Left lobe of liver (tissue), 2 donors: ENCODE data around the gene NT5C. TPM values are rescaled to one million over a fixed set of nuclear protein-coding genes. Genes with fewer than 3 reads are reported as not detected.
"Not testable (repeated sequence)": the region's sequence is repeated elsewhere in the genome, so short reads cannot be mapped to it uniquely, and the experiment has no call there.

ENCODE experiments used
- ATAC-seq: fragments of 200-7000 bp; cut with Tn5 transposase; one replicate; pipeline ENCODE4 v1.9.1; 2020; ENCODE audit warnings: mild to moderate bottlenecking, moderate library complexity
- DNase-seq: peaks from one replicate; pipeline ENCODE4 v3.0.0-alpha.2; 2020; ENCODE audit warnings: low spot score
- total RNA-seq: library from RNA; stranded (reverse); gene quantifications from one replicate; pipeline ENCODE4 v1.2.1, GENCODE V29; 2021
- donor health status: DM: no; HTN: no; CAD: no; lungs with moderate emphysema.
- donor health status: DM: no; HTN: yes; CAD: no.

Gene NT5C
- total RNA-seq, 1 donor from 2014 or later = 11.9 TPM

DNA sequence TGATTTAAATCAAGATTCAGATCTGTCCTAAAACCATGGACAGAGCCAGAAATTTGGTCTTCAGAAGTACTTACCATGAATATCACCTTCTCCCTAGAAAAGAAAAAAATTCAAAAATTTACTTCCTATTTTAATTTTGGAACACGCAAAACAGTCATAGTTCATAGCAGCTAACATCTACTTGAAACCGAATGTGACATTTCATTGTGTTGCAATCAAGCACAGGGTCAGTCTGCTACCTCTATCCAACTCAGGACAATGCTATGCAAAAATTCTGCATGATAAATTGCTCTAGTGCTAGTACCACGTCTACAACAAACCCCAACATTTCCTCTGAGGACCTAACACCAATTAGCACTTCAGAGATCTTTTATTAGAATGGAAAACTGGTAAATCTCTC, 15.1 kb upstream of the NT5C start:
- ATAC-seq (peak; percentile 42), DNase-seq (no peak)

DNA sequence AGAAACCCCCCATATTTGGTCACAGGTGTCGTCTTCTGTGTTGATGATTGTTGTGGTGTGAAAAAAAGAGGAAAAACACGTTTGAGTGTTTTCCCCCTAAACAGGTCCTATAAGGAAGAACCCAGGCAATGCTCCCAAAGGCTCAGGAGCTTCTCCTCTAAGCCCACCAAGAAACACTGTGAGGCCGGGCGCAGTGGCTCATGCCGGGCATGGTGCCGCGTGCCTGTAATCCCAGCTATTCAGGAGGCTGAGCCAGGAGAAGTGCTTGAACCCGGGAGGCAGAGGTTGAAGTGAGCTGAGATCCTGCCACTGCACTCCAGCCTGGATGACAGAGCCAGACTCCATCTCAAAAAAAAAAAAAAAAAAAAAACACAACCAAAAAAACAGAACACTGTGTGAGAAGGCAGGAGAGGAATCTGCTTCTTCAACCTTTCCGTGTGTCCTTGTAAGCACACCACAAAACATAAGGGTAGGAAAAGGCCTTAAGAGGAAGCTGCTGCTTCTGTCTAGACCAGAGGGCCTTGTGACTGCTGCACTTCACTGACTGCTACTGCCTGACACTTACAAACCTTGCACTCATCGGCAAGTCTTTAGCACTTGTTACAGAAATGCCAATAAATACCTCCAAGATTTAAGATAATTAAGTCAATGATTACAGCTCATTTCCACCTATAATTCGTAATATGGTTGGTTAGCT, 13.4 kb upstream of the NT5C start:
- no peak for DNase-seq

DNA sequence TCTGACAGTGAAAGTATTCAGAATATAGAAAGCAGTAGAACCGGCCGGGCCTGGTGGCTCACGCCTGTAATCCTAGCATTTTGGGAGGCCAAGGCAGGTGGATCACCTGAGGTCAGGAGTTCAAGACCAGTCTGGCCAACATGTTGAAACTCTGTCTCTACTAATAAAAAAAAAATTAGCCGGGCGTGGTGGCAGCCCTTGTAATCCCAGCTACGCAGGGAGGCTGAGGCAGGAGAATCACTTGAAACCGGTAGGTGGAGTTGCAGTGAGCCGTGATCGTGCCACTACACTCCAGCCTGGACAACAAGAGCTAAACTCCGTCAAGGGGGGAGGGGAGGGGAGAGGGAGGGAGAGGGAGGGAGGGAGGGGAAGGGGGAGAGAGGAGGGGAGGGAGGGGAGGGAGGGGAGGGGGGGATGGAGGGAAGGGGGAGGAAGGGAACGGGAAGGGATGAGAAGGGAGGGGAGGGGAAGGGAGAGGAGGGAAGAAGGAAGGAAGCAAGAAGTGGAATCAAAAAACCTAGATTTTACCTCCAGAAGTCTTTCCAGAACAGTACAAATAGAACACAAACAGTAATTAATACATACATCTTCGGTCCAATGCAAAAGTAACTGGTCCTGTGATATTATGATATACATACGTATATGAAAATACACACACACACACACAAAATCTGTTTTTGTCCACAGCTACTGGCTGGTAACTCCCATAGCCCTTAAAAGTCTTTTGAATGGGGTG, 10.9 kb upstream of the NT5C start:
- ATAC-seq (no peak), DNase-seq (no peak)

More for the DNA sequence above, 13.4 kb upstream of the NT5C start:
- no peak for ATAC-seq

DNA sequence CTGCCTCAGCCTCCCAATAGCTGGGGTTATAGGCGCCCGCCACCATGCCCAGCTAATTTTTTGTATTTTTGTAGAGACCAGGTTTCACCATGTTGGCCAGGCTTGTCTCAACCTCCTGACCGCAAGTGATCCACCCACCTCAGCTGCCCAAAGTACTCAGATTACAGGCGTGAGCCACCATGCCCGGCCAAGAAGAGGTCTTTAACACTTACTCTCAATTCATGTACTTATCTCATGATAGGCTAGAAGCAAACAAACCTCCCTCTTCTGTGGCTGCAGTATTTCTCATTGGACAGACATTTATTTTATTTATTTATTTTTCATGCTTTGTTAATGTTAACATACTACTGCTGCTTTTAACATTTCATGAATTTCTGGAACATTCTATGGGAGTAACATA, 7.0 kb upstream of the NT5C start:
- ATAC-seq (no peak), DNase-seq (no peak)

DNA sequence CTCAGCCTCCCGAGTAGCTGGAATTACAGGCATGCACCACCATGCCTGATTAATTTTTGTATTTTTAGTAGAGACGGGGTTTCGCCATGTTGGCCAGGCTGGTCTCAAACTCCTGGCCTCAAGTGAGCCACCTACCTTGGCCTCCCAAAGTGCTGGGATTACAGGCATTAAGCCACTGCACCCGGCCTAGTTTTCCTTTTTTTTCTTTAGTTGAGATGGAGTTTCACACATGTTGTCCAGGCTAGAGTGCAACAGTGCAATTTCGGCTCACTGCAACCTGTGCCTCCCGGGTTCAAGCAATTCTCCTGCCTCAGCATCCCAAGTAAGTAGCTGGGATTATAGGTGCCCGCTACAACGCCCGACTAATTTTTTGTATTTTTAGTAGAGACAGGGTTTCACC, 6.2 kb upstream of the NT5C start:
- ATAC-seq, DNase-seq: not testable (repeated sequence)

DNA sequence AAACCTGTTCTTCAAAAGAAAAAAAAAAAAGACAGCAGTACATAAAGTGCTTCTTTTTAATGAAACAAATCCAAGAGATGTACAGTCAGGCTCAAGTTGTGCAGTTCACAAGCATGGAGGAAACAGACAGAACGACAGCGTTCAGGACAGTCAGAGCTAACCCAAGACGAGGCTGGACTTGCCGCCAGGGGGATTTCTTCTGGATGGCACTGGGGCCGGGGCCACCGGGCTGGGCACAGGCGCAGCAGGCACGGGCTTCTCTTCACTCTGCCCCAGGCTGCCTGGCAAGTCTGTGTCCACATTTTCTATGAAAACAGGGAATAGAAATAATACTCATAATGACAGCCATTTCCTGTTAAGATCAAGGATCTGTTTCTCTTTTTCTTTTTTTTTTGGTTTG, 4.4 kb upstream of the NT5C start:
- DNase-seq (no peak), ATAC-seq (no peak)

DNA sequence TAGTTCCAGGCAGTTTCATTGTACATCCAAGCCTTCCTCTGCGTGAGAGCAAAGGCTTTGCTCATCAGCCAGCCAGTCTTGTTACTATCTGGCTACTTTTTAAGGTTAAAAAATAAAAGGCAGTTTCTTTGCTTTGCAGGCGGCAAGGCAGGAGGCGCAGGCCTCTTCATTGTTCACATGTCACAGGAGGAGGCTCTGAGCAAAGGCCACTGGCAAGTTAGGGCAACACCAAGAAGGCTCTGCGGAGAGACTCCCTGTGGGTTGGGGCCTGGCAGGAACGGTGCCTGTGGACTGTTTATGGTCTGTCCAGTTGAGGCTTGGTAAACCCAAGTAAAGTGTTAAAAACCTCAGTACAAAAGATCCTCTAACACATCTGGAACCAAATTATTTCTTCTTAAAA, 3.9 kb upstream of the NT5C start:
- no peak for DNase-seq
- no peak for ATAC-seq

DNA sequence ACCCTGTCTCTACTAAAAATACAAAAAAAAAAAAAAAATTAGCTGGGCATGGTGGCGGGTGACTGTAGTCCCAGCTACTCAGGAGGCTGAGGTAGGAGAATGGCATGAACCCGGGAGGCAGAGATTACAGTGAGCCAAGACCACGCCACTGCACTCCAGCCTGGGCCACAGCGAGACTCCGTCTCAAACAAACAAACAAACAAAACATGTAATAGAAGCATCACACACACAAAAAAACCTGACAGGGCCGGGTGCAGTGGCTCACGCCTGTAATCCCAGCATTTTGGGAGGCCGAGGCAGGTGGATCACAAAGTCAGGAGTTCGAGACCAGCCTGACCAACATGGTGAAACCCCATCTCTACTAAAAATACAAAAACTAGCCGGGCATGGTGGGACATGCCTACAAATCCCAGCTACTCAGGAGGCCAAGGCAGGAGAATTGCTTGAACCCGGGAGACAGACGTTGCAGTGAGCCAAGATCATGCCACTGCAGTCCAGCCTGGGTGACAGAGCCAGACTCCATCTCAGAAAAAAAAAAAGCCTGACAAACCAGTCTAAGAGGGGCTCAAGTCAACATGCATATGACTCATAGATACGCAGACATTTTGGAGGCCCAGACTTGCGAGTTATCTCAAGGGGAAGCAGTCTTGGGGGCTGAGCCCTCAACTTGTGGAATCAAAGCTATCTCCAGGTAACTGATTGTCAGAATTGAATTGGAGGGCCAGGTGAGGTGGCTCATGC, 2.2 kb upstream of the NT5C start:
- not testable (repeated sequence) for ATAC-seq, DNase-seq

DNA sequence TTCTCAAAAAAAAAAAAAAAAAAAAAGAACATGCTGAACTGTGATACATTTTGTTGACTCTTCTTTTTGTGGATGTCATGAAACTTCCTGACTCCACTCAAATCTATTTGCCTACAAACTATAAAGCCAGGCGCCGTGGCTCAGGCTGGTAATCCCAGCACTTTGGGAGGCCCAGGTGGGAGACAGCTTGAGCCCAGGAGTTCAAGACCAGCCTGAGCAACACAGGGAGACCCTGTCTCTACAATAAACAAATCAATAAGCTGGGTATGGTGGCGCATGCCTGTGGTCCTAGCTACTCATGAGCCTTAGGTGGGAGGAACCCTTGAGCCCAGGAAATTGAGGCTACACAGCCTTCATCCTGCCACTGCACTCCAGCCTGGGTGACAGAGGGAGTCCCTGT, 1.5 kb upstream of the NT5C start:
- DNase-seq = no peak
- ATAC-seq = no peak

DNA sequence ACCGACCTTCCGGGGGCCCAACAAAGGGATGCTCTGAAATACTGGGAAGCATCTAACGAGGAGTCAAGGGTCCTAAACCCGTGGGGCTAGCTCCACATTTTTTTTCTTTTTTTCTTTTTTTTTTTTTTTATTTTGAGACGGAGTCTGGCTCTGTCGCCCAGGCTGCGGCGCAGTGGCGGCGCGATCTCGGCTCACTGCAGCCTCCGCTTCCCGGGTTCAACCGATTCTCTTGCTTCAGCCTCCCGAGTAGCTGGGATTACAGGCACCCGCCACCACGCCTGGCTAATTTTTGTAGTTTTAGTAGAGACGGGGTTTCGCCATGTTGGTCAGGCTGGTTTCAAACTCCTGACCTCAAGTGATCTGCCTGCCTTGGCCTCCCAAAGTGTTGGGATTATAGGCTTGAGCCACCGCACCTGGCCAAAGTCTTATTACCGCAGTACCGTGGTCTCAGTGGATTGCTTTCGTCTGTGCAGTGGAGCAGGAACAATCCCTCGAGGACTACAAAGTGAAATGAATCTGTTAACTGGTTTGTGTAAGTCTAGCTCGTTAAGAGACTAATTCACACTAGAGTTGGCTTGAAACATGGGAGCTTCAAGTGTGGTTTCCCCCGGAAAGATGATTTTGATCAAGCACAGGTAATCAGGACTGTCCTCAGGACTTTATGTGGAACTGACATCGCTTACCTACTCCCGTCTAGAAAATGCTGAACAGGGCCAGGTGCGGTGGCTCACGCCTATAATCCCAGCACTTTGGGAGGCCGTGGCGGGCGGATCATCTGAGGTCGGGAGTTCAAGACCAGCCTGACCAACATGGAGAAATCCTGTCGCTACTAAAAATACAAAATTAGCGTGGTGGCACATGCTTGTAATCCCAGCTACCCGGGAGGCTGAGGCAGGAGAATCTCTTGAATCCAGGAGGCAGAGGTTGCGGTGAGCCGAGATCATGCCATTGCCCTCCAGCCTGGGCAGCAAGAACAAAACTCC, 767 bp upstream of the NT5C start:
- not testable (repeated sequence) for ATAC-seq, DNase-seq

DNA sequence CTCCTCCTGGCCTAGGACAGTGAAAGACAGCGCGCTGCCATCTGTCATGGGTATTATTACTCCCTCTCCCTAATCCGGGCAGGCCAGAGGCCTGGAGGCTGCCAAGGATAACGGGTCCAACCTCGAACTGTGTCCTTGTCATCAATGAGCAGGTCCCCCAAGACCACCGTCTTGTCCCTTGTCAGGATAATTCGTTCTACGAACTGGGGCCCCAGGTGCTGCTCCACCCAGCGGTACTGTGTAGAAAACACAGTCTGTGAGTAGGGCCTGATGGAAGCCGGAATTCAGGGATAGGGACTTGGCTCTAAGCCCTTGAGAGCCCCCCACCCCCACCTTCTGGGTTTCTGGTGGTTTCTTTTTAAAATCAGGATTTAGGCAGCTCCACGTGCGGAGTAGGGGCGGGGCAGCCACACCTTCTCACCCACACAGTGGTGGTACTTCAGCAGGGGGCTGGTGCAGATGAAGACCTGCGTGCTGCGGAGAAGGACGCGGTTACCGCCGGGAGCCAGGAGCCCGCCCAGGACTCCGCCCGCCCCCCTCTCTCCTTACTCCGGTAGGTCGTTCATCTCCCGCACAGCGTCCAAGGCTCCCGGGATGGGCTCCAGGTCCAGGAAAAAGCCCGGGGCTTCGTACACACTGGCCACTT, 787 bp downstream of the NT5C start:
- DNase-seq (no peak), ATAC-seq (peak; percentile 55)

DNA sequence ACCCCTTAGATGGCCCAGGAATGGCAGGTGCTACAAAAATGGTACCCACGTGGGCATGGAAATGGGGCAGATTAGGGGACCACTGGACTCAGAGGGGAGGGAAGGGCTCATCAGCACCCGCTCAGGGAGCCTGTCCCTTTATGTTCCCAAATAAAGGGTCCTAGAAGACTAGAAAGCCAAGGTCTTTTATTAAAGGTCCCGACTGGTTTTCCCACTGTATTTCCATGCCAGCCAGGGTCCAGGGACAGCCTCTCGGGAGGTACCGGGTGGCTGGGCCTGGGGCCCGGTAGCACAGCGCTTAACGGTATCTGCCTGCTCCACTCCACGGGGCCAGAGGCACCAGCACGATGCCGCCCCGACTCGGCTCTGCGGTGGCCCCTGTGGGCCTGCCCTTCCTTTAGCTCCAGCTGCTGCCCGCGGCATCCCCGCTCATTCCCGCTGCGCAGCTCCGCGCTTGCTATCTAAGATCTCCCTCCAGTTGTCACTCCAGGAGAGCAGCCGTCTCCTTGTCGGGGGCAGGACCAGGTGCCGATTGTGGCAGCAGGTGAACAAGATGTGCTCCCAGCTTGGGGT, 1.4 kb downstream of the NT5C start:
- ATAC-seq (no peak), DNase-seq (no peak)

DNA sequence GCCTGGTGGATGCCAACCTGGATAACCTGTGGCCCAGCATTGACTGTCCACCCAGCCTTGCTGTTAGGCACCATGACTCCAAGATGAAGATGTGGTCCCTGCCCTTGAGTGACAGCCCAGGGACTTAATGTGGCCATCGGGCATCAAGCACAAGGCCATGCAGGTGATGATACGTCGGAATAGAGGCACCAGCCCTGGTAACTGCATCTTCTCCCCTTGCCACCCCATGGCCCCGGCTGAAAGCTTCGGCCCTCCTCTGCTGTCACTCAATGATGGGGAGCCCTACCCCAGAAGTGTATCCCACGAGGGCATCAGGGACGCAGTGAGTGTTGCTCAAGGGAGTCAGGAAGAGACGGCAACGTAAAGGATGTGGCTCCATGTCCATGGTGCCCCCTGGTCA, 2.0 kb downstream of the NT5C start:
- no peak for DNase-seq

DNA sequence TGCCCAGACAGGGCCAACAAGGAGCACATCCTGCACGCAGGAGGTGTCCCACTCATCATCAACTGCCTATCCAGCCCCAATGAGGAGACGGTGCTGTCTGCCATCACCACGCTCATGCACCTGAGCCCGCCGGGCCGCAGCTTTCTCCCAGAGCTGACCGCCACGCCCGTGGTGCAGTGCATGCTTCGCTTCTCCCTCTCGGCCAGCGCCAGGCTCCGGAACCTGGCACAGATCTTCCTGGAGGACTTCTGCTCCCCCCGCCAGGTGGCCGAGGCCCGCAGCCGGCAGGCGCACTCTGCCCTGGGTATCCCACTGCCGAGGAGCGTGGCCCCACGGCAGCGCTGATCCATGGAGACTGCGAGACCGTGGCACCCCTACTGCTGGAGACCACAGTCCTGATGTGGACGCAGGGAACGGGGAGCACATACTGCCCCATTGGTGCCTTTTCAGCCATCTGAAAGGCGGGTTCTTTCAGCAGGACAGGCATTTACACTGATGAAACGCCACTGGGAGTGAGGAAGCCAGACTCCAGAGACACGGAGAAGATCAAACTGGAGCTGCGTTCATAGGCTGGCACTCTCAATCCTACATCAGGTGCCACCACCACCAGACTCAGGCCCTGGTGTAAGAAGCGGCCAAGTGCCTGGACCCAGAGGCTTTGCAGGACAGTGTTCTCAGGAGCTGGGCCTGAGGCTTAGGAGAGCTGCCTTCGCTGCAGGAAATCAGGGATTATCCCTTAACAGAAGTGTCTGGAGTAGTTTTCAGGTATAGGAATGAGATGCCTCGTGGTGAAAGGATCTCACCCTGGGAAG, 2.6 kb downstream of the NT5C start:
- ATAC-seq = no peak
- no peak for DNase-seq

More for the DNA sequence above, 2.0 kb downstream of the NT5C start:
- no peak for ATAC-seq

DNA sequence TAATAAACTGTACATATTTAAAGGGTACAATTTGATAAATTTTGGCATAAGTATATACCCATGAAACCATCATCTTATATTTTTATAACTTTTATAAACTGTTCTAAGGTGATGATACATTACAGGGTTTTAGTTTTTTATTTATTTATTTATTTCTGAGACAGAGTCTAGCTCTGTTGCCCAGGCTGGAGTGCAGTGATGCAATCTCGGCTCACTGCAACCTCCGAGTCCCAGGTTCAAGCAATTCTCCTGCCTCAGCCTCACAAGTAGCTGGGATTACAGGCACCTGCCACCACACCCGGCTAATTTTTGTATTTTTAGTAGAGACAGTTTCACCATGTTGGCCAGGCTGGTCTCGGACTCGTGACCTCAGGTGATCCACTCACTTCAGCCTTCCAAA, 3.6 kb downstream of the NT5C start:
- DNase-seq, ATAC-seq: not testable (repeated sequence)

DNA sequence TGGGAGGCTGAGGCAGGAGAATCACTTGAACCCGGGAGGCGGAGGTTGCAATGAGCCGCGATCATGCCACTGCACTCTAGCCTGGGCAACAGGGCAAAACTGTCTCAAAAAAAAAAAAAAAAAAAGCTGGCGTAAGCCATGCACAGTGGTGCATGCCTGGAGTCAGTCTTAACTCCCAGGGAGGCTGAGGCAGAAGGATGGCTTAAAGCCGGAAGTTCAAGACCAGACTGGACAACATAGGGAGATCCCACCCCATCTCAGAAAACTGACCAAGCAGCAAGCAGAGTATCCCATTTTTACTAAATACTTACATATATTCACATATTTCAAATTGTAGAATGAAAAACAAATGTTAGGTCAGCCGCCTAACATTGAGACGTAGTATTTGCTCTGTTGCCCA, 4.6 kb downstream of the NT5C start:
- ATAC-seq = no peak
- DNase-seq = no peak

DNA sequence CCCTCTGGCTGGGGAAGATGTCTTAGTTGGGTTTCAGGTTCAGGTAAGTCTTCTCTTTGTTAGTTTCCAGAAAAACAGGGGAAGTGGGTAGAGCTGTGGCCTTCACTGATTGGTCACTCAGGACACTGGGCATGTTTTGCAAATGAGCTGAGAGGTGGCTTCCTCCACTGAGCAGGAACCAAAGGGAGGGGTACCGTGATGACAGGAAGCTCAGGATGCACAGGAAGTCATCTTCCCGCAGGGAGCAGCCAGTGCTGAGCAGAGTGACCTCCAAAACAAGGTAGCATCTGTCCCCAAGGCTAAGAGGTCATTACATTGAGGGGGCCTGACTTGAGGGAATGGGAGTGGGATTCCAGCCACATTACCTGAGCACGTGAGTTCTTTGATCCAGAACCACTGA, 5.6 kb downstream of the NT5C start:
- ATAC-seq (no peak), DNase-seq (no peak)

DNA sequence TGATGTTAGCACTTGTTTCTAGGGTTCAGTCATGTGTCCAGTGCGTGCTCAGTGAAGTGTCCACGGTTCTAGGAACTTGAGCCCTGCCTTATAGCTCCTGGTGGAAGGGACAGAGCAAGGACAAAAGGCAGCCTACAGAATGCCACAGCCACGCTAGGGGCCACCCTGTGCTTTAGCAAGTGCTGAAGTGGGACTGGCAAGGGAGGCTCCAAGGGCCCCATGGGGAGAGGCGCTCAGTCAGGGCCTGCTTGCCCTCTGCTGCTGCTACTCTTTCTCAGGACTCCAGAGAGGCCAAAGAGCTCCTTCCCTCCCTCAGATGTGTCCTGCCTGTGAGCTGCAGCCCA, 6.8 kb downstream of the NT5C start:
- DNase-seq = no peak

More for the DNA sequence above, 6.8 kb downstream of the NT5C start:
- ATAC-seq = no peak
